ENCODE measurements around the gene PDZRN3. TPM values are rescaled to one million over a fixed set of nuclear protein-coding genes. Genes with fewer than 3 reads are reported as not detected.

Gene PDZRN3
- total and polyA plus RNA-seq, 2 donors (not counting 1 experiment from before 2014, with no cell fraction given), result 14.6 to 56.3 TPM

GRCh38 chr3:73491287-73491662 lies 133.5 kb downstream of the PDZRN3 start:
- Histone ChIP-seq H3K36me3 (ENCODE audit: control insufficient read depth, insufficient read depth, low read length) (no peaks in the 10 kb centered on the region), H3K4me3 (replicated peaks in 1 of 4; ENCODE audit: control extremely low read depth in 1 of 4, insufficient read depth in 1 of 4, low read depth in 3 of 4, low read length in 4 of 4) (no peak overlapping the region), H3K9ac (ENCODE audit: insufficient read depth, low read length) (no peak overlapping the region), H3K4me1 (ENCODE audit: control insufficient read depth, extremely low read depth, insufficient read depth, low read length) (peaks cover 6% of the 10 kb centered on the region), H3K79me2 (ENCODE audit: control insufficient read depth, insufficient read depth, low read length) (no peaks in the 10 kb centered on the region), H2AFZ (ENCODE audit: low read length) (no peak overlapping the region), H4K20me1 (ENCODE audit: control insufficient read depth, extremely low read depth, insufficient read depth, low read length) (no peaks in the 10 kb centered on the region), H3K9me3 (ENCODE audit: control insufficient read depth, insufficient read depth, low read depth, low read length) (no peaks in the 10 kb centered on the region), H3K4me2 (ENCODE audit: extremely low read depth, insufficient read depth, low read length) (no peak overlapping the region), H3K27ac (ENCODE audit: insufficient read depth, low read length) (no peak overlapping the region), H3K27me3 (ENCODE audit: control insufficient read depth, insufficient read depth, low read length) (no peaks in the 10 kb centered on the region)
- no peak for DNase-seq (ENCODE audit: low read depth in 2 of 2)
- TF ChIP-seq EZH2 (IDR thresholded peaks at IDR 0.05; ENCODE audit: low read length, missing control alignments) (no peak), CTCF (conservative IDR thresholded peaks at IDR 0.05 in 1 of 2, IDR thresholded peaks at IDR 0.05 in 1 of 2; ENCODE audit: low read depth in 1 of 2, low read length in 2 of 2) (no peak)

DNA sequence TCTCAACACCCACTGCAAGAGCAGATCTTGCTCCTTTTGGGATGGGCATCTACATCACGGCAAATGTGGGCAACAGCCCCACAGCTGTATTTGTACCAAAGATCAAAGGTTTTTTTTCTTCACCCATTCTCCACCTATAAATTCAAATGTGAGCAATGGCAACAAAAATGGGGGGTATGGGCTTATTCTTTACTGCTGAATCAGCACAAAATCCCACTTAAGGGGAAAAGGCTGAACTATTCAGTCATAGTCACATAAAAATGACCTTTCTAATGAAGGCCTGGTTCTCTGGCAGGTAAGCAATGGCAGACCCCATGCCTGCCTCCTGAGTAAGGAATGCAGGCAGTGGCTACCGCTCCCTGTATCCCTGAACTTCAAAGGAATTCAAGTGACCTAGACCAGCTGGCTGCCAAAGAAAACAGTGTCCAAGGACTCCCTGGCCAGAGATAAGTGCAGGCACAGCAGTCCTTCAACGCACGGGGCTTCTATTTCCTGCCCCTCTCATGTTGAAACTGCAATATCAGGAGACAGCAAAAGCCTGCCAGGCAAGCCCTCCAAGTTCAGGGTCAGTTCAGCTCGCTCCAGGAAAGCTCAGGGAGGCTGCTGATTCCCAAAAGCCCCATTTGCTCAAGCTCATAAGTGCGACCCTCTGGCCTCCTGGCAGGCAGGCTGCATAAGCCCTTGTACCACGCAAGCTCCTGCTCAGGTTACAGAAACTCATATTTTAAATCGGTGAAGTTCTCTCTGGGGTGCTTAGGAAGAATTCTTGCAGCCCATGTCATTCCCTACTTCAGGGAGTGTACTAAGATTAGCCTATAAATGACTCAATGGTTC lies 134.1 kb downstream of the PDZRN3 start:
- peak; percentile 54 to 72 for DNase-seq (ENCODE audit: low read depth in 2 of 2)
- Histone ChIP-seq H3K4me2 (ENCODE audit: extremely low read depth, insufficient read depth, low read length) (no peak overlapping the region), H4K20me1 (ENCODE audit: control insufficient read depth, extremely low read depth, insufficient read depth, low read length) (no peaks in the 10 kb centered on the region), H3K9ac (ENCODE audit: insufficient read depth, low read length) (no peak overlapping the region), H3K36me3 (ENCODE audit: control insufficient read depth, insufficient read depth, low read length) (no peaks in the 10 kb centered on the region), H3K4me1 (ENCODE audit: control insufficient read depth, extremely low read depth, insufficient read depth, low read length) (peaks cover 6% of the 10 kb centered on the region), H3K9me3 (ENCODE audit: control insufficient read depth, insufficient read depth, low read depth, low read length) (no peaks in the 10 kb centered on the region), H3K27ac (ENCODE audit: insufficient read depth, low read length) (no peak overlapping the region), H3K4me3 (replicated peaks in 1 of 4; ENCODE audit: control extremely low read depth in 1 of 4, insufficient read depth in 1 of 4, low read depth in 3 of 4, low read length in 4 of 4) (no peak overlapping the region), H3K79me2 (ENCODE audit: control insufficient read depth, insufficient read depth, low read length) (no peaks in the 10 kb centered on the region), H3K27me3 (ENCODE audit: control insufficient read depth, insufficient read depth, low read length) (no peaks in the 10 kb centered on the region), H2AFZ (ENCODE audit: low read length) (no peak overlapping the region)
- TF ChIP-seq CTCF (conservative IDR thresholded peaks at IDR 0.05 in 1 of 2, IDR thresholded peaks at IDR 0.05 in 1 of 2; ENCODE audit: low read depth in 1 of 2, low read length in 2 of 2), result no peak
- no peak for TF ChIP-seq EZH2 (IDR thresholded peaks at IDR 0.05; ENCODE audit: low read length, missing control alignments)

DNA sequence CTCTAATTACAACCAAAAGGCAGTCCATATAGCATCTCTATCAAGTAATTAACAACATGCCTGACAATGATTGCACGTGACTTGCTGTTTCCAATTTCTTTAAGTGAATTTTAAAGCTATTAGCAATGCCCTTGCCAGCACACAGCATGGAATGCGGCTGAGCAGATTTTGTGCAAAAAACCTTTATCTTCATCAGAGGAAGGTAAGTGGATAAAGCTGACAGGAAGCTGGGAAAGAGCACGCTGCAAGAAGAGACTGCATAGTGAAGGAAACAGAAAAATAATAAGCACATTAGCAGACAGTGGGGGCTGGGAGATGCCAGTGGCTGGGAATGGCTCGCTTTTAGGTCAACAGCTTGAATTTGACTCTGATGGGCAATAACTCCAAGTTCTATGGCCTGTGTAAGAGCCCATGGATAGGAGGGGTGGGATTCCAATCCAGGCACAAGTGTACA lies 138.8 kb downstream of the PDZRN3 start:
- Histone ChIP-seq H3K9ac (ENCODE audit: insufficient read depth, low read length) (no peak overlapping the region), H3K36me3 (ENCODE audit: control insufficient read depth, insufficient read depth, low read length) (no peaks in the 10 kb centered on the region), H3K9me3 (ENCODE audit: control insufficient read depth, insufficient read depth, low read depth, low read length) (no peaks in the 10 kb centered on the region), H3K27ac (ENCODE audit: insufficient read depth, low read length) (no peak overlapping the region), H3K4me3 (replicated peaks in 1 of 4; ENCODE audit: control extremely low read depth in 1 of 4, insufficient read depth in 1 of 4, low read depth in 3 of 4, low read length in 4 of 4) (no peak overlapping the region), H3K79me2 (ENCODE audit: control insufficient read depth, insufficient read depth, low read length) (no peaks in the 10 kb centered on the region), H3K4me1 (ENCODE audit: control insufficient read depth, extremely low read depth, insufficient read depth, low read length) (no peaks in the 10 kb centered on the region), H3K27me3 (ENCODE audit: control insufficient read depth, insufficient read depth, low read length) (no peaks in the 10 kb centered on the region), H4K20me1 (ENCODE audit: control insufficient read depth, extremely low read depth, insufficient read depth, low read length) (no peaks in the 10 kb centered on the region), H2AFZ (ENCODE audit: low read length) (no peak overlapping the region), H3K4me2 (ENCODE audit: extremely low read depth, insufficient read depth, low read length) (no peak overlapping the region)
- DNase-seq (ENCODE audit: low read depth in 2 of 2), result no peak
- TF ChIP-seq CTCF (conservative IDR thresholded peaks at IDR 0.05 in 1 of 2, IDR thresholded peaks at IDR 0.05 in 1 of 2; ENCODE audit: low read depth in 1 of 2, low read length in 2 of 2), result no peak
- no peak for TF ChIP-seq EZH2 (IDR thresholded peaks at IDR 0.05; ENCODE audit: low read length, missing control alignments)

All from fibroblast of lung (primary cell).